ELF-1 (cell line): ENCODE measurements around the gene RNF175.

Source experiments
- DNase-seq: peaks from one replicate; pipeline ENCODE4 v3.0.0-alpha.2; 2016; ENCODE audit warnings: low read depth, low spot score

Gene RNF175

DNA sequence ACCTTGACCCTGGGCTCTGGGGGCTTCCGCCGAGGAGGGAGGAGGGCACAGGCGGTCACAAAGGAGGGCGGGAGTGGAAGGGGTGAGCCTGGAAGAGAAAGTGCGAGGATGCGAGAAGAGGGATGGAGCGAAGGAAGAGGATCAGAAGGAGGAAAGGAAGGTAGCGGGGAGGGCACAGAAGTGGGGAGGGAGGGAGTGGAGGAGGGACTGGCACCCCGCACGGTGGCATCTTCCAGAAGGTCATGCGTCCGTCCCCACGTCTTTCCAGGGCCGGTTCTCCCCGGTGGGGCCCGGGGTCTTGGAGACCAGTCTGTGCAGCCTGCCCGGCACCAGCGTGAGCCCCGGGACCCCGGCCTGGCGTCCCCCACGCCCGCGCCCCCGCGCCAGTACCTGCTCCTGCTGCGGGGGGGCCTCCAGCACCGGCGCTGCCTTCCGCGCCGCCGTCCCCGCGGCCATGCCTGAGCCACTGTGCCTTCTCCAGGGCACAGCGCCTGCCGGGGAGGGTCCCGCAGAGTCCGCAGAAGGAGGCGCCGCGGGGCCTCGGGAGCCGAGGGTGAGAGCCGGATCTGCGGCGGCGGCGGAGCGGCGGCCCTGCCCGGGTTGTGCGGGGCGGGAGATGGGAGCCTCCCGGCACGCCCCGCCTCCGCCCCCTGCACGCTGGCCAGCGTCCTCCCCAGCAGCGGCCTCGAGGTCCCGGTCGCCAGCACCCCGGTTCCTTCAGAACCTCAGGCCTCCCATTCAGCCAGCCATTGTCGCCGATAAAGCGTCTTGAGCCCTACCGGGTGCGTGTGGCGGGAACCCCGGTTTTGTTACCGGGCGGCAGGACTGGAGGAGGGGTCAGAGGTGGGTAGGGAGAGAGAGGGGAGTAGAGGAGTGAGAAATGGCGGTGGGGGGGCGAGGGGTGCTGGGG, at the start of gene RNF175:
Gene RNF175, minus strand, starts transcription at position 618 of the 910 bp plus-strand sequence. Its CDS starts 162 bp downstream, at position 456.
- DNase-seq: peak; percentile 26

DNA sequence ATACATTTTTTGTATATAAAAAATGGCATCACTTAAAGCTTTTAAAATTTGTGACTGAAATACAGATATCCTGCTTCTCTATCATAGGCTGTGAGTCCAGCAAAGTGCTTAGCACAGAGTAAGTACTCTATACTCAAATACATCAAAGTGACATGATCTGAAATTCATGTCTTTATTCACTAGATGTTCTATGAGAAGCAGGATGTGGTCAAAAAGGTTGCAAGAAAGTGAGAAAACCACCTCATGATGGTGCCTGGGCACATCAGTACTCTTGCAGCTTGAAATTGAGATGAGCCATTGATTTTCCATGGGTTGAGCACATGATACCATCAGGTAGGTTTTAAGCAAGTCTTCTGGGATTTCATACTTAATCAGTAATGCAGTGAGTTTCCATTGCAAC, 49.5 kb upstream of the RNF175 start:
- DNase-seq: no peak

DNA sequence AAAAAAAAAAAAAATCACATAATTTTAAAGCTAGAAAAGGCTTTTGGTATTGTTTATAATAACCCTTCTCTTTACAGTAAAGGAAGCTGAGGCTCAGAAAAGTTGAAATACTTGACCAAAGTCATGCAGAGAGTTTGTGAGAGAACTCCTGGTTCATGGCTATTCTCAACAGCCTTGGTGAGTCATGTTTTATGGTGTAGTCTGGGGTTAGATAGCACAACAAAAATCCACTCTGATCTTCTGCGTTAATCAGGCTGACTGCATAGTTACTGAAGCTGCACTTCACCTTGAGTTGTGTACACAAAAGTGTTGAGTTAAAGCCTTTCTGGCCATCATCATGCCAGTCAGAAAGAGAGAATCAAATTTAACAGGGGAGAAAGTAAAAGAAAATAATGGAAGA, 48.4 kb upstream of the RNF175 start:
- DNase-seq: no peak

DNA sequence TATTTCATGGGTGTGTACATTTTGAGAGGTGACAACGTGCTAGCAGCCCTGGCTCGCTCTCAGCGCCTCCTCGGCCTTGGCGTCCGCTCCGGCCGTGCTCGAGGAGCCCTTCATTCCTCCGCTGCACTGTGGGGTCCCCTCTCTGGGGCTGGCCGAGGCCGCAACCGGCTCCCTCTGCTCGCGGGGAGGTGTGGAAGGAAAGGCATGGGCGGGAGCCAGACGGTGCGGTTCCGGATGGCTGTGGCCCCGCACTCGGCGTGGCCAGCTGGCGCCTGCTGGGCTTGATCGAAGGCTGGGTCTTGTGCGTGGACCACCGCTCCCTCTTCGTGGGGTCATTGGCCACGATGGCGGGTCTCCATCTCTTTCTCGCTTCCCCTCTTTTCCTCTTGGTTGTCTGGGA, 46.2 kb upstream of the RNF175 start:
- no peak for DNase-seq

DNA sequence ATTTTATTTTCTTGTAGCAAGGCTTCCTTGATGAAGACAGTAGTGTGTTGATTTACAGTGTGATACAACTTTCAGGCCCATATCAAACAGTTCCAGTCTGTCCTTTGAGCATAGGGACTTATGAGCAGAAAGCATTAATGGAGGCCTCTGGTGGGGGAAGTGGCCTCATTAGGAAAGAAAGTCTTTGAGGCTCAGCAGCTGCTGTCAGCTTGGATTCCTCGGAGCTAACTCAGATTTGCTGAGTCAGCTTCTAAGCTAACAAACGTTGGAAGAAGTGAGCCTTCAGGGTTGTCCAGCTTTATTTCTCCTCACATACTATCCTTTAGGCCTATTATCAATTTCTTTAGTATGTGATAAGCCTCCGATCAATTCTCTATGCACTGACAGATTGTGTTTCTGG, 44.9 kb upstream of the RNF175 start:
- no peak for DNase-seq

DNA sequence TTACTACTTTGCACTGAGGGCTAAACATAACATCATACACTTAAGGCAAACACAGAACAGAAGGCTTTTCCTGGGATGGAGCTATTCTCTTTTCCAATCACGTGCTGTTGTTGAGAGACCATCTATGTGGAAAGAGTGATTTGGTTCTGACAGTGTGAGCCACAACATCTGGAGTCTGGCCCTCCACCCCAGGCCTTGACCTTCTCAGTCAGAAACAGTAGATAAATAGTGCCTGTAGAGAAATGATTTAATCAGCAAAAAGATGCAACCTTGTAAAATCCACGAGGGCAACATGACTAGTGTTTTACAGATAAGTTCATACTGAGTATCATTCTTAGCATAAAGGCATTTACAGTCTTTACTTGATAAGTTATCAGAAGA, 39.9 kb upstream of the RNF175 start:
- no peak for DNase-seq

DNA sequence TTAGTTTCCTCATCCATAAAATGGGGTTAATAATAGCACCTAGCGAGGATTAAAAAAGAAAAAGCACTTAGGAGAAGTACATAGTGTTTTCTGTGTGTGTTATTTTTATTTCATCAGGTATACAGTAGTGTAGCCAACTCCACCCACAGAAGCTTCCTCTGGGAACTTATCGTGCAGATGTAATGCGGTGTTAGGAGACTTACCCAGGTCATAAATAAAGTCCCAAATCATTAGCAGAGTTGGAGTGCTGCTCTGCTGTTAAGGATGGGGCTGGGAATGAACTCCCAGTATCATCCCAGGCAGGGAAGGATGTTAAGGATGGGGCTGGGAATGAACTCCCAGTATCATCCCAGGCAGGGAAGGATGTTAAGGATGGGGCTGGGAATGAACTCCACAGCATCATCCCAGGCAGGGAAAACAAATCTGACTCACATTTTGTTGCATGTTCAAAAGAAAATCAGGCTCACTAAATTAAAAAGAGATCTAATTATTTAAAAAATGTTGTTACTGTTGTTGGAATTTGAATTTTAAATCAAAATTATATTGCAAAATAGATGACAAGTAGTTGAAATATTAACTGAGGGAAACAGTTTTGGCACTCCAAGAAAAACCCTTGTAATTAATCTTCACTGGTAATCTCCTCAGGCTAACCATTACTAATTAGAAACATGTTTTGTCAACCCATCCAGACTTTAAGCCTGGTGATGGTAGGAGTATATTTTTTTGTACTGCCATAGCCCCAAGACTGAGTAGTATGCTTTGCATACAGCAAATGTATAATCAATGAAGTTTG, 39.3 kb upstream of the RNF175 start:
- DNase-seq: no peak

DNA sequence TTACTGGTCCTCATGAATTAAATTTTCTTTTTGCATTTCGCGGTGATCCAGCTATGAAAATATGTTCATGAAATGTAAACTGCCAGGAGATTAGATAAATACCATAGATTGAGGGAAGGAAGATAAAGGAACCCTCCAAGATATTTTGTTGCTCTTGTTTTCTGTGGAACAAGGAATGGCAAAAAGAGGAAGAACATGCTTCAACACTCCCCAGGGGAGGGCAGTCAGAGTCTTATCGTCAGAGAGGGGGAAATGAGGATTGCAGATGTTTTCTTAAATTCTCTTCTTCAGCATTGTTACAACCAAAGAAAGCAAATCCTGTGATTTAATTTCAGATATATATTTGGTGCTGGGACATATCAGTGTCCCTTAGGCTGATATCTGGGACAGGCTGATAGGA, 38.6 kb upstream of the RNF175 start:
- DNase-seq: no peak

DNA sequence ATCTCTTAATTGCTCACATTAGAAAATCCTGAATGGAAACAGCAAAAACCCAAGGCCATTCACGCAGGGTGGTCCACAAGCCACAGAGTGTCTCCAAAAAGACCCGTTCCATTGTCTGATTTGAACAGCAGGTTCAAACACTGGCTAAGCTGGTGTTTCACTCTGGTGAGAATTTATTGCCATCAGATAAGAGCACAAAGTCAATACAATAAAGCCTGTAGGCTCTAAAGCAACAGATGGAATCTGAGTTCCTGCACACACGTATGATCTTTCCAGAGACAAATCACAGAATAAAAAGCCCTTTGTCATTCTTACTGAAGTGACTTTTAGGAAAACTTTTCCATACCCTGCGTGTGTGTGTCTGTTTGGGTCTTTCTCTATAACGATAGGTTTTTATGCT, 34.2 kb upstream of the RNF175 start:
- no peak for DNase-seq

DNA sequence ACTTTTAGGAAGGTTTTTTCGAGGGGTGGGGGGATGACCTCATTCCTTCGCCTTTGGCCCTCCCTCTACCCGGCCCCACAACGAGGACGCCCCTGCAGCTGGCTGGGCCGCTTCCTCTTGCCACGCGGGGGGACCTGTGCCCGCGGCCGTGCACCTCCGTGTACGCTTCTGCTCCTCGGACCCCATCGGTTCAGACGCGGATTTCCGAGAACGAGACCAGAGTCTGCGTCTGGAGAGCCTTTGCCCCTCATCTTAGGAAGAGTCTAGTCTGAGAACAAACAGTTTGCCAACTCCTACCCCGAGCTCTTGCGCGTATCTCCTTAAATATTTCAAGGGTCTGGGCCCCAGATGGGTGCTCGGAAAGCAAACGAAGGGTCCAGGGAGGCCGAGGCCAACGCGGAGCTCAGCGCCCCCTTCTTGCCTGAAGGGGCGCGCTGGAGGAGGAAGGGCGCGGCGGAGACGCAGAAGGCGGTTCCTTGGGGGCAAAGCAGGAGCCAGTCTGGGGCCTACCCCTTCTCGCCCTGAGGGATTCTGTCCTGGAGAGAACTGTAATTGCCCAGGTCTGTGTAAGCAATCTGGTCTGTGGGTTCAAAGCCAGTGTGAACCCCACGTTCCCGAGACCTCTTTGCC, 32.9 kb upstream of the RNF175 start:
- DNase-seq: no peak

DNA sequence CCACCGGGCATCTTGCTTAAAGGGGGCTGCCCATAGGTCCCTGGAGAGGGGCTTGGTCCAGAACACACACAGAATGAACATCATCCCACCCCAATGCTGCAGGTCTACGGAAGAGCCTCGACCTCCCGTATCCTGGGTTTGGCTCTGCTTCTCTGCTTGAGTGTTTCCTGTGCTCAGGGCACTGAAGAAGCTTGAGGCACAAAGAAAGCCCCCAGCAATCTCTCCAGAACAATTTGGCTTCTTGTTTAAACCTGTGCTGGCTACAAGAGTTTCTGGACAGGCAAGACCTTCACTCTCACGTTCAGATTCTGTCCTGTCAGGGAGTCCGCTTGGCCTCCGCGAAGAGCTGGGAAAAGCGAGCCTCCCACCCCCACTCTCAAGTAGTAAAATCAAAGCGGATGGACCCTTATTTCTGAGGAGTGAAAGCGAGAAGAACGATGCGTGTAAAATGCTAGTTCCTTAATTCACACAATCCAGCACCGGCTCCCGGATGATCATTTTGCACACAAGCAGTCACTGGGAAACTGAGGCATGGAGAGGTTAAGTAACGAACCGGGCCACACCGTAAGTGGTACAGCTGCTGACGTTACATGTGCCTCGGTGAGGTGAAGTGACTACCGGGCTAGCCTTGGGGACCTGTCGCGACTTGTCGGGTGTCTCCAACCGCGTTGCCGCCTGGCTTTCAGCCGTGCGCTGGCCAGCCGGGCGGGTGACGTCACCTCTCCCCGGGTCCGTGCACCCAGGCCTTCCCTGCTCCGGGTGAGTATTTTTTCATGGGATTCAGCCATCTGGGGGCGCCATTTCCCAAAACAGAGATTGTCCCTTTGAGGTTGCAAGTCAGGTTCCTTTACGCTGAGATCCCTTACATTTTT, 32.2 kb upstream of the RNF175 start:
- DNase-seq: peak; percentile 97

DNA sequence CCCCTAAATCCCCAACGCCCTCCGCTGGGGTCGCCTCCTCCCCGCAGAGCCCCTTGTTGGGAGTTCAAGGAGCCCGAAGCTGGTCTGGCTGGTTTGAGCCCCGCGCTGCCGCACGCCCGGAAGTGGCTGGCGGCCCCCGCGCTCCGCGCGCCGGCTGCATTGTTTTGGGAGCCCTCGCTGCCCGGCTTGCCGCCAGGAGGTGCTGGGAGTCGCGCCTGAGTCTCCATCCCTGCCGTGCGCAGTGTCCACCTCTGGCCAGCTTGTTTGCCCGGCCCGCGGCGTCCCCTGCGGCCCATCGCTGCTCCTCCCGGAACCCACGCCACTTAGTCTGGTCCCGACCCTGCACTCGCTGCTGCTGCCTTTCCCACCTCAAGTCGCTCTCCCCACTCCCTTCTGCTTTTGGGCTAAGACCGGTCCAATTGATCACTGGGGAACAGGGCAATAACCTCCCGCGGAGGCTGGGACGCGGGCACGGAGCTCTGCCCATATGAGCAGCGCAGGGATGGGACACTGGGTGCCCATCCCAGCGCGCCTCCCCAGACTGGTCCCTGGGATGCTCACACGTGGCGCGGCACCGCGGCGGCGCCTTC, 31.2 kb upstream of the RNF175 start:
- DNase-seq: peak; percentile 86

DNA sequence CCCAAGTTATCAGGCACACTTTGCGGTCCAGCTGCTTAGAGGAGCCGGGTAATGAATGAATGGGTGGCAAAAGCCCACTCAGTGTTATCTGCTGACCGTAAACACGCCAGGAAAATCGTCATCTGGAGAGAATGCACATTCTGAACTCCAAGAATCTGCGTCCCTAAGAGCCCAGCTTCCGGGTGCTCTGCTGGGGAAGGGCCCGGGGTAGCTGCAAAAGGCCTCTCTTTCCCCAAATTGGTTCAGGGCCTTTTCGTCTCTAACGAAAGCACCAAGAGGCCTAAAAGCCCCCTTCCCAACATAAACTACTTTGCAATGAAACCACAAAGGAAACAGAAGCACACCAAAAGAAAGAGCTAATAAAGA, 30.7 kb upstream of the RNF175 start:
- no peak for DNase-seq

DNA sequence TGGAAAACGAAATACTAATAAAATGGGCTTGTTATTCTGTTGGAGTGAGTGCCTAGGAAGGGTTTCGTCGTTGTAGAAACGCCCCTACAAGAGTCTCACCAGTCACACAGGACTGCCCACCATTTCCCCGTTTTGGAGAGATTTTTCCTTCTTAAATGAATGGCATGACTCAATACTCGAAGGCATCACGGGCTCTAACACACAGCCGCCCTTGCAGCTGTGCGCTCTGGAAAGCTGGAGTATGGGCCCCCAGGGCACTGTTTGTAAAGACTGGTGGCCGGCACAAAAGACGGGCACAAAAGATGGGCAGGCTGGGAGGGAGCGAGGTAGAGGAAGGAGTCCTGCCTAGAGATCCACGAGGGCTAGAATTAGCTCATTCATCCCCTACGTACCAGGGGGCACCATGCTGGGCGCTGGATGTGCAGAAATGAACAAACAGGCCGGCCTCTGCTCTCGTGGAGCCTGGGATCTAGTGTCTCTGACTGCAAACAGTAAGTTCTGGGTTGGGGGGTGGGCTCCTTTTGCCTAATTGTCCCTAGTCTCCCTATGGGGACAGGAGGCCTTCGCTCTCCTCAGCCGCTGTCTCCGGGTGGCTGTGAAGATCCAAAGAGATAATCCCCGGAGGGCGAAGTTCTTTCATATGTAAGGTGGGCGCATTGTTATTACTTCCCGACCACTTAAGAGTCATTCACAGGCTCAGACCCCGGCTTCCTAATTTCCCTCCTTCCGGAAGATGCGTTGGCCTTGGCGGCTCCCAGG, 30.1 kb upstream of the RNF175 start:
- DNase-seq: peak; percentile 97

DNA sequence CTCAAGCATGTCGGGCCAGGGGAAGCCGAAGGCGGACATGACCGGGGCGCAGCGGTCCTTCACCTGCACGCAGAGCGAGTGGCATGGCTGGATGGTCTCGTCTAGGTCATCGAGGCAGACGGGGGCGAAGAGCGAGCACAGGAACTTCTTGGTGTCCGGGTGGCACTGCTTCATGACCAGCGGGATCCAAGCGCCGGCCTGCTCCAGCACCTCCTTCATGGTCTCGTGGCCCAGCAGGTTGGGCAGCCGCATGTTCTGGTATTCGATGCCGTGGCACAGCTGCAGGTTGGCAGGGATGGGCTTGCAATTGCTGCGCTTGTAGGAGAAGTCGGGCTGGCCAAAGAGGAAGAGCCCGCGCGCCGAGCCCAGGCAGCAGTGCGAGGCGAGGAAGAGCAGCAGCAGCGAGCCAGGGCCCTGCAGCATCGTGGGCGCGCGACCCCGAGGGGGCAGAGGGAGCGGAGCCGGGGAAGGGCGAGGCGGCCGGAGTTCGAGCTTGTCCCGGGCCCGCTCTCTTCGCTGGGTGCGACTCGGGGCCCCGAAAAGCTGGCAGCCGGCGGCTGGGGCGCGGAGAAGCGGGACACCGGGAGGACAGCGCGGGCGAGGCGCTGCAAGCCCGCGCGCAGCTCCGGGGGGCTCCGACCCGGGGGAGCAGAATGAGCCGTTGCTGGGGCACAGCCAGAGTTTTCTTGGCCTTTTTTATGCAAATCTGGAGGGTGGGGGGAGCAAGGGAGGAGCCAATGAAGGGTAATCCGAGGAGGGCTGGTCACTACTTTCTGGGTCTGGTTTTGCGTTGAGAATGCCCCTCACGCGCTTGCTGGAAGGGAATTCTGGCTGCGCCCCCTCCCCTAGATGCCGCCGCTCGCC, 28.8 kb upstream of the RNF175 start, which contains the start of gene SFRP2:
Gene SFRP2, minus strand, starts transcription at position 671 of the 864 bp plus-strand sequence. Its CDS starts 248 bp downstream, at position 423.
- peak; percentile 86 for DNase-seq

DNA sequence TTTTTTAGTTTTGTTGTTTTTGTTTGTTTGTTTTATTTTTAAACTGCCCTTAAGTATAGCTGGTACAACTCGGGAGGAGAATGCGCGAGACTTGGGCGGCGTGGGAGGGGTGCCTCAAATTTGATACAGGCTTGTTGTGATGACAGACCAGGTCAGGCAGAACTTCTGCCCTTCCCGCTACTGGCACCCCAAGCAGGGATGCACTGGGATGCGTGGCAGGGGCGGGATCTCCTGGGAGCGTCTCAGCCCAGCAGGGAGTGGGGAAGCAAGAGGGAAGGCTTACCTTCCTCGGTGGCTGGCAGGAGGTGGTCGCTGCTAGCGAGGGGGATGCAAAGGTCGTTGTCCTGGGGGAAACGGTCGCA, 28.2 kb upstream of the RNF175 start:
- DNase-seq: peak; percentile 30

DNA sequence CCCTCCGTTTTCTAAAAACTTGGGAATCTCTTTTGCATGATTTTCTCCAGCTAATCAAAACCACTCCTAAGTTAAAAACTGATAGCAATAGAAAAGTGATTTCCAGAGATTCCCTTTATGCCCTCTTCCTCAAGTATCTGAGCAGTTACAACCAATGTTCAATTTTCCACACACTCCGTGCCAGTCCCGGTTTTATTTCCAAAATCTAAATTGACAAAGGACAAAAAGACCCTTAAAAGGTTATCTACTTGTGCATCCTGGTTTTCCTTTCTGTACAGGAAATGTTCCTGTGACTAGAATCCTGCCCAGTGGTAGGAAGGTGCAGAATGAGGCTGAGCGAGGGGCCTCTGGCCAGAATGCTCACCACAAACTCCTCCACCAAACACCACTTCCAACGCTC, 27.8 kb upstream of the RNF175 start:
- no peak for DNase-seq

DNA sequence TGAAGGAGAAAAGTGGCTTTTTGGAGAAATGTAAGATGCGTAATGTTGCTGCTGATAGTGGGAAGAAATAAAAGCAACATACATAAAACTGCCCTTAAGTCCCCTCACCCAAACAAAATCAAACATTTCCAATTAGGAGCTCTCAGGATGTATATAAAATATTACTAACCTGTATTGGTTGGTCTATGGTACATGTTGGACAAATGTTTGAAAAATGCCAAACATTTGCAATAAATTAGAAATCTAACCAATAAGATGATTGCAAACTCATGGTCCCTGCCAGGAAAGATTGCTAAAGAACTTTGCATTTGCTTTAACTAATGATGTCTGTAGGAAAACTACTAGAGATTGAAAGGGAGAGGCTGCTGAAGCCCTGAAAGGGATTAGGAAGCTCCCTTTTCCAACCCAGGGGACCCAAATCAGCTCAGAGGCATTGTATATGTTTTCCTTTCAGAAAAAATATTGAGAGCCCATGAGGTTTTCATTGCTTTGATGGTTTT, 27.3 kb upstream of the RNF175 start:
- DNase-seq: no peak
